Breast epithelium (tissue), 4 donors: ENCODE data around the gene ARHGAP26. TPM values are rescaled to one million over a fixed set of nuclear protein-coding genes. Genes with fewer than 3 reads are reported as not detected.

Source experiments
- DNase-seq, 2 donors: peaks; one replicate each; pipeline ENCODE4 v3.0.0-alpha.2; 2019; ENCODE audit warnings: low spot score in 2 of 2
- H3K27ac ChIP-seq, 2 donors: fragments of 200-600 bp; sonication (generic) in 1 of 2; one replicate each; pipeline ENCODE4 v1.5.1; 2016 to 2019; ENCODE audit warnings: mild to moderate bottlenecking in 1 of 2
- H3K27me3 ChIP-seq, 2 donors: fragments of 200-600 bp; sonication (generic) in 1 of 2; one replicate each; pipeline versions ENCODE4 v1.5.1 to v1.6.0; 2017 to 2019; ENCODE audit warnings: control low read depth in 1 of 2, mild to moderate bottlenecking in 1 of 2
- H3K36me3 ChIP-seq: fragments of 200-600 bp; one replicate; pipeline ENCODE4 v1.5.1; 2019
- H3K4me1 ChIP-seq, 2 donors: fragments of 200-600 bp; sonication (generic); one replicate each; pipeline ENCODE4 v1.5.1; 2016 to 2019; ENCODE audit warnings: control low read depth in 1 of 2
- H3K4me3 ChIP-seq, 3 donors: fragments of 200-600 bp; sonication (generic); 1 replicate in 2 of 3; 2 replicates in 1 of 3; pipeline ENCODE4 v1.5.1; 2016 to 2019; ENCODE audit warnings: mild to moderate bottlenecking in 3 of 3, moderate library complexity in 2 of 3
- H3K9me3 ChIP-seq, 2 donors: fragments of 200-600 bp; sonication (generic) in 1 of 2; one replicate each; pipeline ENCODE4 v1.5.1; 2016 to 2019; ENCODE audit warnings: control low read depth in 1 of 2
- POLR2A ChIP-seq: fragments of 450-650 bp; IDR thresholded peaks from one replicate; pipeline ENCODE4 v1.6.1; 2016; ENCODE audit warnings: antibody characterized with exemption, mild to moderate bottlenecking, moderate library complexity
- POLR2AphosphoS5 ChIP-seq, 3 donors: sonication (generic); formaldehyde crosslinking; IDR thresholded peaks; one replicate each; pipeline ENCODE4 v1.6.1; 2017; ENCODE audit warnings: antibody characterized with exemption in 3 of 3
- intact Hi-C: fragments of 100-400 bp; cut with DNase I; formaldehyde crosslinking; loops from one replicate; pipeline ENCODE4 v1.15.1; 2023; ENCODE audit warnings: low total_unique reads
- total RNA-seq, 3 donors: library from RNA; depleted of rRNA; stranded (reverse); fragments of >200 nt; gene quantifications; one replicate each; pipeline ENCODE4 v1.1.0, GENCODE V29; 2016
- TF ChIP-seq, protein P1 (sequence below), 3 donors: fragments of 450-650 bp; IDR thresholded peaks; one replicate each; pipeline ENCODE4 v1.5.1; 2016 to 2017; ENCODE audit warnings: antibody characterized with exemption in 3 of 3, mild to moderate bottlenecking in 3 of 3, moderate library complexity in 3 of 3

Gene ARHGAP26
- total RNA-seq, 3 donors from 2014 or later, result 33.1 to 89.0 (median 56.4) TPM

GRCh38 chr5:143188692-143189091 lies 418.5 kb downstream of the ARHGAP26 start:
- H3K9me3 ChIP-seq, result peaks cover 0 to 14% of the 10 kb centered on the region in 2 donors
- no peak overlapping the region for H3K4me3 ChIP-seq
- H3K4me1 ChIP-seq, result no peaks in the 10 kb centered on the region
- no peaks in the 10 kb centered on the region for H3K36me3 ChIP-seq
- no peaks in the 10 kb centered on the region for H3K27me3 ChIP-seq
- H3K27ac ChIP-seq, result no peak overlapping the region
- TF ChIP-seq POLR2AphosphoS5 (IDR thresholded peaks at IDR 0.05) (no peak), POLR2A (no peak)
- TF ChIP-seq, protein P1, sequence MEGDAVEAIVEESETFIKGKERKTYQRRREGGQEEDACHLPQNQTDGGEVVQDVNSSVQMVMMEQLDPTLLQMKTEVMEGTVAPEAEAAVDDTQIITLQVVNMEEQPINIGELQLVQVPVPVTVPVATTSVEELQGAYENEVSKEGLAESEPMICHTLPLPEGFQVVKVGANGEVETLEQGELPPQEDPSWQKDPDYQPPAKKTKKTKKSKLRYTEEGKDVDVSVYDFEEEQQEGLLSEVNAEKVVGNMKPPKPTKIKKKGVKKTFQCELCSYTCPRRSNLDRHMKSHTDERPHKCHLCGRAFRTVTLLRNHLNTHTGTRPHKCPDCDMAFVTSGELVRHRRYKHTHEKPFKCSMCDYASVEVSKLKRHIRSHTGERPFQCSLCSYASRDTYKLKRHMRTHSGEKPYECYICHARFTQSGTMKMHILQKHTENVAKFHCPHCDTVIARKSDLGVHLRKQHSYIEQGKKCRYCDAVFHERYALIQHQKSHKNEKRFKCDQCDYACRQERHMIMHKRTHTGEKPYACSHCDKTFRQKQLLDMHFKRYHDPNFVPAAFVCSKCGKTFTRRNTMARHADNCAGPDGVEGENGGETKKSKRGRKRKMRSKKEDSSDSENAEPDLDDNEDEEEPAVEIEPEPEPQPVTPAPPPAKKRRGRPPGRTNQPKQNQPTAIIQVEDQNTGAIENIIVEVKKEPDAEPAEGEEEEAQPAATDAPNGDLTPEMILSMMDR (IDR thresholded peaks at IDR 0.05), result no peak
- intact Hi-C loops, result no loop called here
- no peak for DNase-seq

- Histone ChIP-seq H3K27ac (no peak overlapping the region), H3K4me1 (no peaks in the 10 kb centered on the region), H3K27me3 (no peaks in the 10 kb centered on the region), H3K36me3 (no peaks in the 10 kb centered on the region), H3K9me3 (peaks cover 0 to 14% of the 10 kb centered on the region in 2 donors), H3K4me3 (no peak overlapping the region)
- intact Hi-C loops, result no loop called here
- no peak for DNase-seq
- no peak for TF ChIP-seq POLR2A
- TF ChIP-seq, protein P1 (IDR thresholded peaks at IDR 0.05), result no peak
- no peak for TF ChIP-seq POLR2AphosphoS5 (IDR thresholded peaks at IDR 0.05)
Measured at GRCh38 chr5:143190260-143190810, 420.2 kb downstream of the ARHGAP26 start.

DNA sequence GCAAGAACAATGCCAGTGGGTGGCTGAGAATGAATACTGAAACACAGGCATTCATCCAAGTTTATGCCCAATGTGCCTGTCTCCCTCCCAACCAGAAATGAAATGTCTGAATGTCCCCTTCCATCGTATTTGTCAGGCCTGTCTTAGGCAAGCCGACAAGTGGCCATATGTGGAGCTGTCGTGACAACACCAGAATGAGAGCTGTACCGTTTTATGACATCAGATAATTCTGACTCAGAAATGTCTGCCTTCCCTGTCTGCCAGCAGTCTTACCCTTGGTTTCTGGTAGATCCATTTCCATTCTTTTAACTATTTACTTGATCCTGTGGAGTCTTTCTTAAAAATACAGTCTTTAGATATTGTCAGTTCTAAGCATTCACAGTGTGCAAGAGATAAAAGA lies 421.5 kb downstream of the ARHGAP26 start:
- no peak for DNase-seq
- intact Hi-C loops, result no loop called here
- peaks cover 0 to 14% of the 10 kb centered on the region in 2 donors for H3K9me3 ChIP-seq
- H3K27me3 ChIP-seq, result no peaks in the 10 kb centered on the region
- H3K36me3 ChIP-seq, result no peaks in the 10 kb centered on the region
- no peak overlapping the region for H3K27ac ChIP-seq
- no peak for TF ChIP-seq POLR2AphosphoS5 (IDR thresholded peaks at IDR 0.05)
- TF ChIP-seq, protein P1 (IDR thresholded peaks at IDR 0.05), result no peak
- no peak for TF ChIP-seq POLR2A
- no peaks in the 10 kb centered on the region for H3K4me1 ChIP-seq
- no peak overlapping the region for H3K4me3 ChIP-seq

DNA sequence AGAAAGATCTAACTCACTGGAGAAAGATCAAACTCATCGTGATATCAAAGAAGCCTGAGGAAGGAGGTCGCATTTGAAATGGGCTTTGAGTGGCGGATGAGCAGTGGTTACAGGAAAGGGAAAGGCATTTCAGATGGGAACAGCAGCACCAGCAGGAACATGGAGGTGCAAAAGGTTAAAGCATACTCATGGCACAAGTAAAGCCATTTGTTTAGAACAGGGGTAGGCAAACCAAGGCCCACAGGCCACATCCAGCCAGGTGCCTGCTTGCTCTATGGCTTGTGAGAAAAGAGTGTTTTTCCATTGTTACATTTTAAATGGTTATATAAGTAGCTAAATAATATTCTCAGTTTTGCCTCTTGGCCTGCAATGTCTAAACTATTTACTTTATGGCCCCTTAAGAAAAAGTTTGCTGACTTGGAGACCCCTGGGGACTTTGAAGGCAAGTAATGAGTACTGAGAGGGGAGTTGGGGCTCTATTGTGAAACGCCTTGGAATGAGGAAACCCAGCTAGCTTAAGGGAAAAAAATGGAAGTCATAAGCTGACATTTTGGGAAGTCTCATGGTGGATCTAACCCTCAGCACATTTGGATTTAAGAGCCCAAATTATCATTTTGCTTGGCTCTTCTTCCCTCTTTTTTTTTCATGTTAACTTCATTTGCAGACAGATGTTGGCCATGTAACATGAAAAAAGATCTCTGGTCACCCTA lies 422.2 kb downstream of the ARHGAP26 start:
- no peak for TF ChIP-seq POLR2A
- TF ChIP-seq, protein P1 (IDR thresholded peaks at IDR 0.05), result no peak
- no peak for TF ChIP-seq POLR2AphosphoS5 (IDR thresholded peaks at IDR 0.05)
- Histone ChIP-seq H3K4me3 (no peak overlapping the region), H3K27me3 (no peaks in the 10 kb centered on the region), H3K36me3 (no peaks in the 10 kb centered on the region), H3K27ac (no peak overlapping the region), H3K9me3 (peaks cover 0 to 14% of the 10 kb centered on the region in 2 donors), H3K4me1 (no peaks in the 10 kb centered on the region)
- no peak for DNase-seq
- intact Hi-C loops, result no loop called here

- Histone ChIP-seq H3K27ac (no peak overlapping the region), H3K36me3 (no peaks in the 10 kb centered on the region), H3K4me3 (no peak overlapping the region), H3K27me3 (no peaks in the 10 kb centered on the region), H3K4me1 (no peaks in the 10 kb centered on the region), H3K9me3 (peaks cover 0 to 14% of the 10 kb centered on the region in 2 donors)
- intact Hi-C loops, result no loop called here
- no peak for DNase-seq
- TF ChIP-seq, protein P1 (IDR thresholded peaks at IDR 0.05), result no peak
- TF ChIP-seq POLR2AphosphoS5 (IDR thresholded peaks at IDR 0.05) (no peak), POLR2A (no peak)
Measured at GRCh38 chr5:143194206-143194605, 424.0 kb downstream of the ARHGAP26 start.
